ENCODE data around the gene SEMA4B.
"Not testable (repeated sequence)": the region's sequence is repeated elsewhere in the genome, so short reads cannot be mapped to it uniquely, and the experiment has no call there.

Gene SEMA4B

GRCh38 chr15:90271459-90272166 lies 70.5 kb downstream of the SEMA4B start:
- Histone ChIP-seq H3K36me3 (ENCODE audit: insufficient read depth, low read length) (peaks cover 62% of the 10 kb centered on the region), H3K27me3 (ENCODE audit: insufficient read depth, low read length) (no peaks in the 10 kb centered on the region), H2AFZ (ENCODE audit: low read depth, low read length) (no peak overlapping the region), H3K9me3 (ENCODE audit: low read length) (no peaks in the 10 kb centered on the region), H3K4me3 (ENCODE audit: low read length) (no peak overlapping the region), H3K4me1 (ENCODE audit: insufficient read depth, low read length) (peaks cover 18% of the 10 kb centered on the region)

DNA sequence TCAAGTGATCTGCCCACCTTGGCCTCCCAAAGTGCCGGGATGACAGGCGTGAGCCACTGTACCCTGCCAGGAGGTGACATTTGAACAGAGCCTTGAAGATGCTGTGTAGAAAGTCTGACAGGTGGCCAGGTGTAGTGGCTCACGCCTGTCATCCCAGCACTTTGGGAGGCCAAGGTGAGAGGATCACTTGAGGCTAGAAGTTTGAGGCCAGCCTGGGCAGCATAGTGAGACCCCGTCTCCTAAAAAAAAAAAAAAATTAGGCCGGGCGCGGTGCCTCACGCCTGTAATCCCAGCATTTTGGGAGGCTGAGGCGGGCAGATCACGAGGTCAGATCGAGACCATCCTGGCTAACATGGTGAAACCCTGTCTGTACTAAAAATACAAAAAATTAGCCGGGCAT lies 77.3 kb downstream of the SEMA4B start:
- H2AFZ ChIP-seq (ENCODE audit: low read depth, low read length); H3K27me3 ChIP-seq (ENCODE audit: insufficient read depth, low read length); H3K36me3 ChIP-seq (ENCODE audit: insufficient read depth, low read length); H3K4me1 ChIP-seq (ENCODE audit: insufficient read depth, low read length); H3K9me3 ChIP-seq (ENCODE audit: low read length); H3K4me3 ChIP-seq (ENCODE audit: low read length): not testable (repeated sequence)
